Ureter (tissue), 1 donor: Measurements from ENCODE around the gene SLC66A2. TPM values are rescaled to one million over a fixed set of nuclear protein-coding genes. Genes with fewer than 3 reads are reported as not detected.
A peak's percentile ranks its signal among the peaks of the same experiment; 100 is the strongest.
"Not testable (repeated sequence)": the region's sequence is repeated elsewhere in the genome, so short reads cannot be mapped to it uniquely, and the experiment has no call there.

ENCODE experiments used
- DNase-seq: peaks from one replicate; pipeline ENCODE4 v3.0.0-alpha.2; 2020; ENCODE audit warnings: low spot score
- total RNA-seq: library from RNA; stranded (reverse); gene quantifications from one replicate; pipeline ENCODE4 v1.2.4, GENCODE V29; 2023
- donor health status: DM: yes; HTN: yes; CAD: no.

SLC66A2 gene
- total RNA-seq, 1 donor from 2014 or later, result 37.4 TPM

- no peak for DNase-seq
Observed at GRCh38 chr18:79971211-79971952, 19.9 kb upstream of the SLC66A2 start.

- no peak for DNase-seq
Observed at GRCh38 chr18:79970419-79971133, 19.1 kb upstream of the SLC66A2 start.

GRCh38 chr18:79965119-79965902, 13.9 kb upstream of the SLC66A2 start:
- DNase-seq, result no peak

GRCh38 chr18:79964330-79965118, 13.1 kb upstream of the SLC66A2 start, which contains the start of gene HSBP1L1:
TSS of gene HSBP1L1 (plus strand) at chr18:79964643. CDS start at chr18:79964736, 93 bp downstream.
- DNase-seq, result peak; percentile 74

- DNase-seq, result no peak
Observed at GRCh38 chr18:79963658-79964329, 12.3 kb upstream of the SLC66A2 start.

GRCh38 chr18:79962835-79963657, 11.6 kb upstream of the SLC66A2 start:
- DNase-seq, result no peak

GRCh38 chr18:79962311-79962710, 10.9 kb upstream of the SLC66A2 start:
- DNase-seq, result no peak

- DNase-seq, result no peak
Observed at GRCh38 chr18:79961527-79962291, 10.3 kb upstream of the SLC66A2 start.

GRCh38 chr18:79960921-79961526, 9.6 kb upstream of the SLC66A2 start:
- DNase-seq, result no peak

GRCh38 chr18:79960161-79960801, 8.8 kb upstream of the SLC66A2 start:
- not testable (repeated sequence) for DNase-seq

- no peak for DNase-seq
Observed at GRCh38 chr18:79958981-79959380, 7.5 kb upstream of the SLC66A2 start.

- DNase-seq, result no peak
Observed at GRCh38 chr18:79956276-79956675, 4.8 kb upstream of the SLC66A2 start.

- DNase-seq, result no peak
Observed at GRCh38 chr18:79955302-79956075, 4.0 kb upstream of the SLC66A2 start.

GRCh38 chr18:79954791-79955190, 3.3 kb upstream of the SLC66A2 start:
- DNase-seq, result peak; percentile 29

- DNase-seq, result peak; percentile 39
Observed at GRCh38 chr18:79953971-79954651, 2.7 kb upstream of the SLC66A2 start.

- peak; percentile 41 for DNase-seq
Observed at GRCh38 chr18:79952996-79953559, 1.6 kb upstream of the SLC66A2 start.
